Caco-2 (cell line): ENCODE results near the gene GGACT. TPM values are rescaled to one million over a fixed set of nuclear protein-coding genes. Genes with fewer than 3 reads are reported as not detected.

Experiments used
- BruUV-seq: library from RNA; stranded (reverse); fragments of 400-500 nt; replicated peaks from 2 replicates; lab custom pipeline; 2021; lab: Mats Ljungman, UMichigan
- CTCF ChIA-PET: fragments of 300-600 bp; sonication (Branson Sonifier 250); formaldehyde crosslinking; loops from one replicate; lab custom pipeline; 2022; ENCODE audit warnings: antibody characterized with exemption; lab: Charles Lee
- POLR2A ChIA-PET: fragments of 300-600 bp; sonication (Branson Sonifier 250); formaldehyde crosslinking; loops from one replicate; lab custom pipeline; 2022; ENCODE audit warnings: antibody characterized with exemption; lab: Charles Lee
- DNase-seq, 2 experiments: peaks; one replicate each; pipeline versions ENCODE4 v3.0.0 to v3.0.0-alpha.2; 2020 to 2022
- H3K27me3 ChIP-seq: replicated peaks from 2 replicates; pipeline ENCODE4 v1.6.0; 2011; ENCODE audit warnings: low read length; ENCODE audit not compliant: control insufficient read depth, insufficient read depth
- H3K36me3 ChIP-seq: 2 replicates; pipeline ENCODE4 v1.5.1; 2011; ENCODE audit warnings: low read length; ENCODE audit not compliant: control insufficient read depth, insufficient read depth
- H3K4me1 ChIP-seq: fragments of 250-450 bp; sonication (Bioruptor Pico); 2 replicates; pipeline ENCODE4 v1.5.1; 2020; ENCODE audit warnings: mild to moderate bottlenecking
- H3K4me3 ChIP-seq: 2 replicates; pipeline ENCODE4 v1.5.1; 2011; ENCODE audit warnings: low read depth, mild to moderate bottlenecking, control low read depth, low read length
- H3K9me3 ChIP-seq: fragments of 250-450 bp; sonication (Bioruptor Pico); 2 replicates; pipeline ENCODE4 v1.5.1; 2020; ENCODE audit warnings: mild to moderate bottlenecking, moderate library complexity
- H3K27ac Mint-ChIP-seq: one replicate; pipeline ENCODE4 v1.8.0; 2022; ENCODE audit warnings: mixed read lengths; ENCODE audit not compliant: unreplicated experiment
- H3K27me3 Mint-ChIP-seq: one replicate; pipeline ENCODE4 v1.8.0; 2022; ENCODE audit warnings: mixed read lengths; ENCODE audit not compliant: insufficient read depth, unreplicated experiment
- H3K36me3 Mint-ChIP-seq: one replicate; pipeline ENCODE4 v1.8.0; 2022; ENCODE audit warnings: mild to moderate bottlenecking, mixed read lengths; ENCODE audit not compliant: insufficient read depth, unreplicated experiment
- H3K4me1 Mint-ChIP-seq: one replicate; pipeline ENCODE4 v1.8.0; 2022; ENCODE audit warnings: low read depth, mixed read lengths; ENCODE audit not compliant: unreplicated experiment
- H3K4me3 Mint-ChIP-seq: one replicate; pipeline ENCODE4 v1.8.0; 2022; ENCODE audit warnings: mild to moderate bottlenecking, moderate library complexity, mixed read lengths; ENCODE audit not compliant: unreplicated experiment
- H3K9me3 Mint-ChIP-seq: one replicate; pipeline ENCODE4 v1.8.0; 2022; ENCODE audit warnings: mixed read lengths; ENCODE audit not compliant: unreplicated experiment
- CTCF ChIP-seq, 2 experiments: fragments of 200-600 bp in 1 of 2; IDR thresholded peaks; 1 replicate in 1 of 2; 2 replicates in 1 of 2; pipeline versions ENCODE4 v1.5.1 to v1.8.0; 2011 to 2022; ENCODE audit warnings: antibody characterized with exemption in 1 of 2, control low read depth in 1 of 2, inconsistent platforms in 1 of 2, low read depth in 1 of 2, low read length in 1 of 2, mild to moderate bottlenecking in 1 of 2, moderate library complexity in 1 of 2; ENCODE audit not compliant: insufficient read depth in 1 of 2, severe bottlenecking in 1 of 2, unreplicated experiment in 1 of 2
- intact Hi-C: fragments of 100-400 bp; cut with micrococcal nuclease; formaldehyde crosslinking; loops from one replicate; pipeline ENCODE4 v1.10.0; 2022; ENCODE audit not compliant: unreplicated experiment
- total RNA-seq: library from RNA; stranded (reverse); gene quantifications from 2 replicates; pipeline ENCODE4 v1.2.3, GENCODE V29; 2022

GGACT gene
- total RNA-seq, 1 experiment from 2014 or later, result 3.6 TPM

- H3K4me1 Mint-ChIP-seq, result no peaks in the 10 kb centered on the region
- H3K4me3 Mint-ChIP-seq, result no peak overlapping the region
- no peaks in the 10 kb centered on the region for H3K9me3 ChIP-seq
- H3K9me3 Mint-ChIP-seq, result no peaks in the 10 kb centered on the region
- no peak for DNase-seq
- no peaks in the 10 kb centered on the region for H3K36me3 ChIP-seq
- no peak overlapping the region for H3K4me3 ChIP-seq
- no peak overlapping the region for H3K27ac Mint-ChIP-seq
- H3K27me3 Mint-ChIP-seq, result no peaks in the 10 kb centered on the region
- no peak for TF ChIP-seq CTCF (IDR thresholded peaks at IDR 0.05; ENCODE audit: insufficient read depth in 1 of 2, low read depth in 1 of 2, low read length in 1 of 2, severe bottlenecking in 1 of 2, unreplicated experiment in 1 of 2)
- no peaks in the 10 kb centered on the region for H3K27me3 ChIP-seq
- H3K4me1 ChIP-seq, result 0 out of 2 replicates have a peak, but pooled peaks cover 10% of the 10 kb centered on the region
- CTCF ChIA-PET, result no interaction called here
- intact Hi-C loops, result no loop called here
- BruUV-seq, result no TSS peak
- POLR2A ChIA-PET, result no interaction called here
- peaks cover 5% of the 10 kb centered on the region for H3K36me3 Mint-ChIP-seq
Measured at GRCh38 chr13:100584896-100585295, 3.7 kb downstream of the GGACT start.

DNA sequence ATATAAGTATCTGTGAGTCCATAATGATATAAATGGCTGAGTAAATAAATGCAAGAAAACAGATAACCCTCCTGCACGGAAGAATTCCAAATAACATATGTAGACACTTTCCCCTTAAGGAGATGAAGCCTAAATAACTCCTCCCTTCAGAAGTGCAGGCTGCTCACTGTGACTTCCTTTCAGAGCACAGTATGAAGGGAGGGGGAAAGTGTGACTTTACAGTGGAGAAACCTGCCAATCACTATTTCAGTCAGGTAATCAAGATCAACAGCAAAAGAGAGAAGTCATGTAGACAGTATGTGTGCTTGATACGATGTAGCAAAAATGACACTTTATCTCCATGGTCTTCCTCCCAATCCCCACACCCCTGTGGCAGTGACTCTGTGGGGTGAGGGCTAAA, 7.1 kb downstream of the GGACT start:
- Mint-ChIP-seq H3K27me3 (no peaks in the 10 kb centered on the region), H3K27ac (no peak overlapping the region), H3K4me1 (no peaks in the 10 kb centered on the region), H3K36me3 (no peaks in the 10 kb centered on the region), H3K4me3 (no peak overlapping the region), H3K9me3 (no peaks in the 10 kb centered on the region)
- Histone ChIP-seq H3K4me1 (no peaks in the 10 kb centered on the region), H3K36me3 (no peaks in the 10 kb centered on the region), H3K4me3 (no peak overlapping the region), H3K27me3 (no peaks in the 10 kb centered on the region), H3K9me3 (no peaks in the 10 kb centered on the region)
- intact Hi-C loops, result no loop called here
- ChIA-PET CTCF (no interaction called here), POLR2A (no interaction called here)
- DNase-seq, result no peak
- BruUV-seq, result no TSS peak
- TF ChIP-seq CTCF (IDR thresholded peaks at IDR 0.05; ENCODE audit: insufficient read depth in 1 of 2, low read depth in 1 of 2, low read length in 1 of 2, severe bottlenecking in 1 of 2, unreplicated experiment in 1 of 2), result no peak

- H3K27me3 Mint-ChIP-seq, result no peaks in the 10 kb centered on the region
- no peaks in the 10 kb centered on the region for H3K27me3 ChIP-seq
- H3K36me3 ChIP-seq, result no peaks in the 10 kb centered on the region
- no peaks in the 10 kb centered on the region for H3K9me3 Mint-ChIP-seq
- CTCF ChIA-PET, result no interaction called here
- no peak overlapping the region for H3K4me3 Mint-ChIP-seq
- no peak overlapping the region for H3K4me3 ChIP-seq
- intact Hi-C loops, result no loop called here
- H3K9me3 ChIP-seq, result no peaks in the 10 kb centered on the region
- no TSS peak for BruUV-seq
- H3K27ac Mint-ChIP-seq, result no peak overlapping the region
- no peak for DNase-seq
- no peaks in the 10 kb centered on the region for H3K4me1 Mint-ChIP-seq
- H3K4me1 ChIP-seq, result no peaks in the 10 kb centered on the region
- POLR2A ChIA-PET, result no interaction called here
- no peaks in the 10 kb centered on the region for H3K36me3 Mint-ChIP-seq
- no peak for TF ChIP-seq CTCF (IDR thresholded peaks at IDR 0.05; ENCODE audit: insufficient read depth in 1 of 2, low read depth in 1 of 2, low read length in 1 of 2, severe bottlenecking in 1 of 2, unreplicated experiment in 1 of 2)
Measured at GRCh38 chr13:100581030-100581429, 7.6 kb downstream of the GGACT start.
